Measurements from ENCODE around the gene MYEF2. TPM values are rescaled to one million over a fixed set of nuclear protein-coding genes. Genes with fewer than 3 reads are reported as not detected.

Gene MYEF2
- total RNA-seq, 4 donors from 2014 or later = 2.6 to 65.3 (median 35.5) TPM

DNA sequence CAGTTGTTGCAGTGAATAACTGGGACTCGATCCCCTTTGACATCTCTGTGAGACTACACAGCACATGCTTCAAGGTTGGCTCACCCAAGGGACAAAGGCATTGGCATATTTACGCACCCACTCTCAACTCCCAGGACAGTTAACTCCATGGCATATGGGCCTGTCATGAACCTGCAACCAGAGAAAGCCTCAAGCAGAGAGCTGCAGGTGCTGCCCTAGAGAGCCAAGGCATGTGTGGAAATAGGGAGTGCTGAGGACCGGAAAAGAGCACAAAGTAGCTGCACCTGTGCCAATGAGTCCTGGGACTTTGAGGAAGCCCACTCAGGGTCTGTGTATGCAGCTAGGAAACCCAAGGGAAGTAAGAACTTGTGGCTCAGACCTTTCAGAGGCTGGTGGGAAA, 90.3 kb downstream of the MYEF2 start:
- no peak overlapping the region for H3K4me3 ChIP-seq
- no peak overlapping the region for H3K27ac ChIP-seq
- H3K36me3 ChIP-seq = no peaks in the 10 kb centered on the region
- intact Hi-C loops (cut with DNase I; ENCODE audit: low total_unique reads) = no loop called here
- no peaks in the 10 kb centered on the region for H3K4me1 ChIP-seq
- no peaks in the 10 kb centered on the region for H3K27me3 ChIP-seq
- no peak for DNase-seq
- TF ChIP-seq, protein P1, sequence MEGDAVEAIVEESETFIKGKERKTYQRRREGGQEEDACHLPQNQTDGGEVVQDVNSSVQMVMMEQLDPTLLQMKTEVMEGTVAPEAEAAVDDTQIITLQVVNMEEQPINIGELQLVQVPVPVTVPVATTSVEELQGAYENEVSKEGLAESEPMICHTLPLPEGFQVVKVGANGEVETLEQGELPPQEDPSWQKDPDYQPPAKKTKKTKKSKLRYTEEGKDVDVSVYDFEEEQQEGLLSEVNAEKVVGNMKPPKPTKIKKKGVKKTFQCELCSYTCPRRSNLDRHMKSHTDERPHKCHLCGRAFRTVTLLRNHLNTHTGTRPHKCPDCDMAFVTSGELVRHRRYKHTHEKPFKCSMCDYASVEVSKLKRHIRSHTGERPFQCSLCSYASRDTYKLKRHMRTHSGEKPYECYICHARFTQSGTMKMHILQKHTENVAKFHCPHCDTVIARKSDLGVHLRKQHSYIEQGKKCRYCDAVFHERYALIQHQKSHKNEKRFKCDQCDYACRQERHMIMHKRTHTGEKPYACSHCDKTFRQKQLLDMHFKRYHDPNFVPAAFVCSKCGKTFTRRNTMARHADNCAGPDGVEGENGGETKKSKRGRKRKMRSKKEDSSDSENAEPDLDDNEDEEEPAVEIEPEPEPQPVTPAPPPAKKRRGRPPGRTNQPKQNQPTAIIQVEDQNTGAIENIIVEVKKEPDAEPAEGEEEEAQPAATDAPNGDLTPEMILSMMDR (IDR thresholded peaks at IDR 0.05) = no peak
- no peak for TF ChIP-seq POLR2A (IDR thresholded peaks at IDR 0.05)
- no peaks in the 10 kb centered on the region for H3K9me3 ChIP-seq

DNA sequence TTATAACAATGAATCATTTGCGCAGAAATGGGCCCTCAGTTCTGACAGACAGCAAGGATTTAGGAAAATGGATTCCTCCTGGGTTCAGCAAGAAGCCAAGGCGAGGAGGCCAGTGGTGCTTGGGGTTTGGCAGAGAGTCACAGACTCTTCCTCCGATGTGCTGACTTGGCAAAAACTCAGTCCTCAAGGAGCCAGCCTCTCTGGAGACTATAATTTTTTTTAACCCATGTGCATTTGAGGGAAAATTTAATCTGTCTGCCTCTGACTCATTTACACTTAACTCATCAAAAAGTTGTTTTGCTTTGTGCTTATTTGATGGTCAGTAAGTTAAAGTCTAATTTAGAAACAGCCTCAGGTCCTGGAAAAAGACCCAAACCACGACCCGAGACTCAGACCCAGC, 91.5 kb downstream of the MYEF2 start:
- no peak overlapping the region for H3K27ac ChIP-seq
- no peaks in the 10 kb centered on the region for H3K36me3 ChIP-seq
- no peak for TF ChIP-seq POLR2A (IDR thresholded peaks at IDR 0.05)
- TF ChIP-seq, protein P1 (IDR thresholded peaks at IDR 0.05) = no peak
- DNase-seq = no peak
- no peak overlapping the region for H3K4me3 ChIP-seq
- intact Hi-C loops (cut with DNase I; ENCODE audit: low total_unique reads) = no loop called here
- no peaks in the 10 kb centered on the region for H3K9me3 ChIP-seq
- H3K4me1 ChIP-seq = no peaks in the 10 kb centered on the region
- no peaks in the 10 kb centered on the region for H3K27me3 ChIP-seq

DNA sequence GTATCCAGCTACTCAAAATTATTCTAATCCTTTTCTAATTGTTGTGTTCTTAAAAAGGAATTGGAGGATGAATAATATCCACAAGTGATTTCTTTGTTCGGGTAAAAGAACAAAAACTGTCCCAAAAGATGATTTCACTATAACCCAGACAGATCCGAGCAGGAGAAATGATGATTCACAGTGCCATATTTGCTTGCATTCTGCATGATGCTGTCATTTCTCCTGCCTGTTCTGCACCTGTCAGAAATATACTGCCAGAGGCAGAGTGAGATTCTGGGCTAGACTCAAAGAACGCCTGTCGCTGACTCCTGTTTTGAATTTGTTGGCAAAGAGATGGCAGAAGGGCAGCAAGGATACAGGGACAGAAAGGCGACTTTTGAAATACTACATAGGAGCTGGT, 92.0 kb downstream of the MYEF2 start:
- no peaks in the 10 kb centered on the region for H3K27me3 ChIP-seq
- no peak overlapping the region for H3K4me3 ChIP-seq
- H3K27ac ChIP-seq = no peak overlapping the region
- intact Hi-C loops (cut with DNase I; ENCODE audit: low total_unique reads) = no loop called here
- DNase-seq = no peak
- TF ChIP-seq, protein P1 (IDR thresholded peaks at IDR 0.05) = no peak
- no peak for TF ChIP-seq POLR2A (IDR thresholded peaks at IDR 0.05)
- H3K9me3 ChIP-seq = no peaks in the 10 kb centered on the region
- H3K36me3 ChIP-seq = no peaks in the 10 kb centered on the region
- no peaks in the 10 kb centered on the region for H3K4me1 ChIP-seq

DNA sequence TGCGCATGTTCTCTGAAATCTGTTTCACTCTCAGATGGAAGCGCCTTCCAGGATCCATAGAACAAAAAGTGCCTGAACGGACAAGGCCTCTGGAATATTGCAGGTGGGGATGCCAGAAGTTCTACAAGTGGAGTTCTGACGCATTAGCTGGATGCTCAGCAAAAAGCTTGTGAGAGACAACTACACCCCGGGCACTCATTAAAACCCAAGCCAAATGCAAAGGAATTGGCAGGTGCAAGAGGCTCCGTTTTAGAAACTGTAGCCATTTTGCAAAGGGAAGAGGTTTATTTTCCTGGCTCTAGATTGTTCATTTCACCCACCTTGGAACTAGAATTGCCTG, 92.5 kb downstream of the MYEF2 start:
- no peak for DNase-seq
- no peak overlapping the region for H3K27ac ChIP-seq
- no peaks in the 10 kb centered on the region for H3K9me3 ChIP-seq
- TF ChIP-seq, protein P1 (IDR thresholded peaks at IDR 0.05) = no peak
- no peak for TF ChIP-seq POLR2A (IDR thresholded peaks at IDR 0.05)
- no peaks in the 10 kb centered on the region for H3K4me1 ChIP-seq
- no peak overlapping the region for H3K4me3 ChIP-seq
- no peaks in the 10 kb centered on the region for H3K27me3 ChIP-seq
- no peaks in the 10 kb centered on the region for H3K36me3 ChIP-seq
- intact Hi-C loops (cut with DNase I; ENCODE audit: low total_unique reads) = no loop called here

DNA sequence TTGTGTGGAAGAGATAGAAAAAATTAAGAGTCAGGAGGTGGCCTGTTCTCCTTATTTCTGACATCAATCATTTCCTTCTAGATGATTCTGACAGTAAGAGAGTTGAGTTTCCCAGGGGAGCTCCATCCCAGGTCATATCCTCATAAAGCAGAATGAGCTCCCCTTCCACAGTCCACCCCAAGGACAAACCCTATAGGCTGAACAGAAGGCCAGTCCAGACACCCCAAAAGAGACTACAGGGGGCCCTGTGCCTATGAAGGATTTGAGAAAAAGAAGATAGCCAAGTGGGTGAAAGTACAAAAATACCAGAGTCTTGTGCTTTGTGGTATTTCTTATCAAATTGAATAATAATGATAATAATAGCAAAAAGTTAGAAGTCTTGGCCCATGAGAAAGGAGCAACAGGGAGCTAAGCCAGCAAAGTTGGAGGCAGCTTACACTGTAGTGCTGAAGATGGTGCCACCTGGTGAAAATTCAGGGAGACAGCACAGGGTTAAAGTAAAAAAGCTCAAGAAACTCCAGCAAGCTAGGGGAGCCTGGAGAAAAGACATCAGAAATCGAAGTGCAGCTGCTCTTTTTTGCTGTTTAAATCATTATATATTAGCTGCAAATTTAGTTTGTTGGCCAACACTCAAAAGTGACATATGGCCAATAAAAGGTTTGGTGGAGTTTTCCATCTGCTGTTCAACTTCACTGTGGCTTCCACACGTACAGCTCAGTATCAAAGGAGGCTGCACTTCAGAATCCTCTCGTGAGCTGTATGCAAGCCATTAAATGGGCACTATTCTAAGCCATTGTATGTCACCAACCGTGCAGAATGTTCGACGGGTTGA, 93.1 kb downstream of the MYEF2 start:
- no peak overlapping the region for H3K27ac ChIP-seq
- intact Hi-C loops (cut with DNase I; ENCODE audit: low total_unique reads) = no loop called here

More for the DNA sequence above, 93.1 kb downstream of the MYEF2 start:
- H3K4me1 ChIP-seq = no peaks in the 10 kb centered on the region
- H3K9me3 ChIP-seq = no peaks in the 10 kb centered on the region
- TF ChIP-seq POLR2A (IDR thresholded peaks at IDR 0.05) = no peak
- TF ChIP-seq, protein P1 (IDR thresholded peaks at IDR 0.05) = no peak
- no peak for DNase-seq
- no peaks in the 10 kb centered on the region for H3K36me3 ChIP-seq
- H3K27me3 ChIP-seq = no peaks in the 10 kb centered on the region
- H3K4me3 ChIP-seq = no peak overlapping the region

Other genes starting within 250 kb of the MYEF2 start
- gene SLC24A5, start 57.3 kb downstream of the MYEF2 start, total RNA-seq = under 1 TPM in 1 of 4 donors, not detected in 3; 0.29 TPM
- not detected for gene CTXN2, start 13.4 kb upstream of the MYEF2 start, total RNA-seq
- under 1 TPM in 1 of 4 donors, not detected in 3; 0.41 TPM for gene SLC12A1, start 28.0 kb upstream of the MYEF2 start, total RNA-seq
- 100 to 1,000 TPM in 3 of 4 donors, 10 to 100 TPM in 1; 67.1 to 235 (median 171) TPM for gene DUT, start 153.1 kb upstream of the MYEF2 start, total RNA-seq